GM18519 (cell line): ENCODE results near the gene COL5A2.

ENCODE experiments used
- ATAC-seq: cut with Tn5 transposase; IDR thresholded peaks from one replicate; pipeline ENCODE4 v1.9.1; 2021; ENCODE audit warnings: mild to moderate bottlenecking, moderate library complexity; ENCODE audit not compliant: unreplicated experiment, low FRiP score

COL5A2 gene

DNA sequence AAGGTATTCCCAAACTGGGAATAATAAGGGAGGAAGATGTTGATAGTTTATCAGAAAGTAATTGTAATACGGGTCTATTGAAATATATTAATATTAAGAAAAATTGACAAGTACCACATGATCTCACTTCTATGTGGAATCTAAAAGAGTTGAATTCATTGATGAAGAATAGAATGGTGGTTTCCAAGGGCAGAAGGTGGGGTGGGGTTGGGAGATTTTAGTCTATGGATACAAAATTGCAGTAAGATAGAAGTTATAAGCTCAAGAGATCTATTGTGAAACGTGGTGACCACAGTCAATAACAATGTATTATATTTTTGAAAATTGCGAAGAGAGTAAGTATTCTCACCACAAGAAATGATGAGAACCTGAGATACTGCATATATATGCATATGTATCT, 166.5 kb downstream of the COL5A2 start:
- ATAC-seq, result no peak

GRCh38 chr2:189012351-189012750, 167.2 kb downstream of the COL5A2 start:
- ATAC-seq, result no peak

GRCh38 chr2:189010536-189010935, 169.0 kb downstream of the COL5A2 start:
- ATAC-seq, result no peak

GRCh38 chr2:189008555-189009262, 170.9 kb downstream of the COL5A2 start:
- ATAC-seq, result no peak

DNA sequence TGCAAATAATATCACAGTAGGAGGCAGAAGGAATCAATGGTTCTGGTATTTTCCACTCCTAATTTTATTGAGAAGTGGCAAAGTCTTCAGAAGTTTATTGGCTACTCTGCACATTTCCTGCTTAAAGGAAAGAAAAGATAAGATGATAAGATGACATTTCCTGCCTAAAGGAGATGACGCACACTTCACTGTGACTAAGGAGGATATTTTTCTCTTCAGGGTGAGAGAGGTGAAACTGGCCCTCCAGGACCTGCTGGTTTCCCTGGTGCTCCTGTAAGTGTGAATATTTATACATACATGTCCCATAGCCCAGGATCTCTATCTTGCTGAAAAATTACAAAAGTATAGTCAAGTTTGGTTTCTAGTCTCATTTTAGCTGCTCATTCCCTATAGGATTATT, 177.5 kb downstream of the COL5A2 start:
- ATAC-seq, result no peak

GRCh38 chr2:189000221-189000620, 179.3 kb downstream of the COL5A2 start:
- ATAC-seq, result no peak

DNA sequence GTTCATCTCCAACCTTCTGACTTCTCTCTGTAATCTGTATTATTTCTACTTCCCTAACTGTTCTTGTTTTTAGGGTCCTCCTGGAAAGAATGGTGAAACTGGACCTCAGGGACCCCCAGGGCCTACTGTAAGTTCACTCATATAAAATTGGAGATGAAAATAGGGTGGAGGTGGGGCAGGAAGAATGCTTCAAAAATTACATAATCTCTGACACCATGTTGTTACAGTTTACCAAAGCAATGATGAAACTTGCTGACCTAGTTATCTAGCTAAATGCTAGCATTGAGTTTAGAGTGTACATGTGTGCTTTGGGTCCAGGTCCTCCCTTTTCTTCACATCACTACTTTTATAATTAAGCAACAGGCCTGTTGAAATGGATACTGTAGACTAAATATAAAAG, 182.3 kb downstream of the COL5A2 start:
- no peak for ATAC-seq

- ATAC-seq, result no peak
Observed at GRCh38 chr2:188993247-188993646, 186.3 kb downstream of the COL5A2 start.

- ATAC-seq, result no peak
Observed at GRCh38 chr2:188986839-188987238, 192.7 kb downstream of the COL5A2 start.

DNA sequence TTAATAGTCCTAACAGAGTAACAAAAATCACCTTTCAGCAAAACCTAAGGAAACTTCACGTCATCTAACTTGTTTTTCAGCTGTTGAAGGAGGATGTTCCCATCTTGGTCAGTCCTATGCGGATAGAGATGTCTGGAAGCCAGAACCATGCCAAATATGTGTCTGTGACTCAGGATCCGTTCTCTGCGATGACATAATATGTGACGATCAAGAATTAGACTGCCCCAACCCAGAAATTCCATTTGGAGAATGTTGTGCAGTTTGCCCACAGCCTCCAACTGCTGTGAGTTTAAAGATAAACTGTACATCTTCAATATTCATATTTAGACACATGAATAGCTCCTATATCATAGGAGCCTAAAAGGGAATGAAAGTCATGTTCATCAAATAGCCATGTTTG, 194.9 kb downstream of the COL5A2 start:
- no peak for ATAC-seq

DNA sequence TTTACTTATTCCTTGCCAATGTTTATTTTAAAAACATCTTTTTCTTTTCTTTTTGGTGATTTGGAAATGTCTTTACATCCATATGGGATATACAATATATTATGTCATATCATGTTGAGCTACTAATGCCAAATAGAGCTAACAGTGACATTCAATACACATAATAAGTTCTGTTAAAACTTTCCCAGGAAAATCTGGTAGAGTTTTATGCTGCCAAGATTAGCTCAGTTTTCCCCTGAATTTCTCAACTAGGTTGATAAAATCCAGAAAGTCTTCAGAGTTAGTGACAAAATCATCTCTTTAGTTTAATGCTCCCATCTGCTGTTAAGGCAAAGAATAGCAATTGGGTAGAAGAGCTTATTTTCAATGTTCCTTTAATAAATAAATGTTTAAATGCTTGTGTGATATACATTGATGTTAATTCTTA, 195.5 kb downstream of the COL5A2 start:
- ATAC-seq, result no peak

DNA sequence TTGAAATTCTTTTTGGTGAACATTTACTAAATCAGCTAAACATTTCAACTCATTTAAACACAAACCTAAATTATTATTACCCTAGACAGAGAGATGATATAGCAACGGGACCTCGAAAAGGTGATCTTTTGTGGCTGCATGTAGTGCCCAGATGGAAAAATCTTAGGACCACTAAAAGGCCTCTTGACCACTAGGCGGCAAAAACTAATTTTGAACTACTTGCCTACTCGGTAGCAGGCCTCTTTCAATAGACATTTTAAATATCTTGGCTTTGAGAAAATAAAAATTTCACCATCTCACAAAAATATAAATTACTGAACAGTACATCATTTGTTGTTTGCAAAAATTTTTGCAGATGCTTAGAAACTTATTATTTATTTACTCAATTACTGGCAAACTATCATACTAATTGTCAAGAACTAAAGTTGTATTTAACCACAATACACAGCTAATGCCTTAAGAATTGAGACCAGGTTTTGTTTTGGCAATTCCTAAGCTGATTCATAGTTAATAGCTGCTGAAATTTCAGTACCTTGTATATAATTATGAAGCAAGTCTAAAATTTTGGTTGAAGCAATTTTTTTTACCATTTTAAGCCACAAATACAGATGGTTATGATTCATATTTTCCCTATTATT, 196.0 kb downstream of the COL5A2 start:
- ATAC-seq, result no peak
